Neuronal stem cell (in vitro differentiated cells): ENCODE results near the gene RPLP2.
A peak's percentile ranks its signal among the peaks of the same experiment; 100 is the strongest.

Experiments used
- DNase-seq: peaks from one replicate; pipeline ENCODE4 v3.0.0-alpha.2; 2013; ENCODE audit warnings: low spot score
- H2AFZ ChIP-seq: one replicate; pipeline ENCODE4 v1.6.1; 2013; ENCODE audit warnings: mild to moderate bottlenecking, low read length, inconsistent platforms
- H2AK5ac ChIP-seq: 2 replicates; pipeline ENCODE4 v1.6.1; 2013; ENCODE audit warnings: low read depth, mild to moderate bottlenecking, inconsistent platforms, low read length, moderate library complexity, mixed read lengths
- H2BK120ac ChIP-seq: 2 replicates; pipeline ENCODE4 v1.6.1; 2013; ENCODE audit warnings: low read depth, mild to moderate bottlenecking, inconsistent platforms, low read length, moderate library complexity, mixed read lengths
- H2BK12ac ChIP-seq: one replicate; pipeline ENCODE4 v1.6.1; 2013; ENCODE audit warnings: low read length, inconsistent platforms
- H2BK15ac ChIP-seq: 2 replicates; pipeline ENCODE4 v1.6.1; 2013; ENCODE audit warnings: mild to moderate bottlenecking, low read length, inconsistent platforms, mixed read lengths
- H2BK5ac ChIP-seq: one replicate; pipeline ENCODE4 v1.6.1; 2013; ENCODE audit warnings: inconsistent platforms, mild to moderate bottlenecking, low read length, moderate library complexity
- H3K14ac ChIP-seq: one replicate; pipeline ENCODE4 v1.6.1; 2013; ENCODE audit warnings: low read length, inconsistent platforms
- H3K18ac ChIP-seq: 2 replicates; pipeline ENCODE4 v1.6.1; 2013; ENCODE audit warnings: low read length, inconsistent platforms
- H3K23ac ChIP-seq: 2 replicates; pipeline ENCODE4 v1.6.1; 2013; ENCODE audit warnings: low read depth, mild to moderate bottlenecking, mixed read lengths, low read length, inconsistent platforms; ENCODE audit not compliant: poor library complexity
- H3K27ac ChIP-seq: replicated peaks from 3 replicates; pipeline ENCODE4 v1.5.1; 2013; ENCODE audit warnings: low read length, inconsistent platforms
- H3K27me3 ChIP-seq, 3 experiments: 2 replicates each; pipeline ENCODE4 v1.6.1; 2013; ENCODE audit warnings: low read length in 3 of 3, mild to moderate bottlenecking in 2 of 3, inconsistent platforms in 1 of 3, low read depth in 1 of 3, mixed read lengths in 1 of 3, moderate library complexity in 1 of 3; ENCODE audit not compliant: control insufficient read depth in 3 of 3, insufficient read depth in 3 of 3
- H3K36me3 ChIP-seq, 2 donors: replicated peaks in 1 of 2; 2 replicates each; pipeline ENCODE4 v1.6.1; 2013; ENCODE audit warnings: low read length in 2 of 2; ENCODE audit not compliant: control insufficient read depth in 2 of 2, insufficient read depth in 2 of 2
- H3K4ac ChIP-seq: 2 replicates; pipeline ENCODE4 v1.6.1; 2013; ENCODE audit warnings: inconsistent platforms, mild to moderate bottlenecking, low read length, moderate library complexity
- H3K4me1 ChIP-seq, 2 donors: 1 replicate in 1 of 2; 2 replicates in 1 of 2; pipeline ENCODE4 v1.6.1; 2013; ENCODE audit warnings: low read length in 2 of 2, low read depth in 1 of 2; ENCODE audit not compliant: control insufficient read depth in 2 of 2, insufficient read depth in 1 of 2
- H3K4me2 ChIP-seq: one replicate; pipeline ENCODE4 v1.6.1; 2013; ENCODE audit warnings: mild to moderate bottlenecking, low read length, inconsistent platforms; ENCODE audit not compliant: insufficient read depth, poor library complexity, severe bottlenecking
- H3K4me3 ChIP-seq, 2 donors: 2 replicates each; pipeline ENCODE4 v1.5.1; 2013; ENCODE audit warnings: low read length in 2 of 2, mild to moderate bottlenecking in 2 of 2, inconsistent platforms in 1 of 2, moderate library complexity in 1 of 2
- H3K79me1 ChIP-seq: one replicate; pipeline ENCODE4 v1.6.1; 2013; ENCODE audit warnings: low read depth, mild to moderate bottlenecking, inconsistent platforms, low read length, moderate library complexity
- H3K9ac ChIP-seq: one replicate; pipeline ENCODE4 v1.6.1; 2013; ENCODE audit warnings: mild to moderate bottlenecking, low read depth, low read length, inconsistent platforms; ENCODE audit not compliant: poor library complexity
- H3K9me3 ChIP-seq, 2 donors: replicated peaks in 1 of 2; 2 replicates each; pipeline versions ENCODE3 to v1.6.1; 2013; ENCODE audit warnings: low read length in 2 of 2, mild to moderate bottlenecking in 2 of 2, inconsistent platforms in 1 of 2, low read depth in 1 of 2, mixed read lengths in 1 of 2, moderate library complexity in 1 of 2; ENCODE audit not compliant: control insufficient read depth in 2 of 2, insufficient read depth in 1 of 2
- H4K8ac ChIP-seq: one replicate; pipeline ENCODE4 v1.6.1; 2013; ENCODE audit warnings: low read depth, mild to moderate bottlenecking, inconsistent platforms, low read length, moderate library complexity
- H4K91ac ChIP-seq: one replicate; pipeline ENCODE4 v1.6.1; 2013; ENCODE audit warnings: low read length, low read depth, mild to moderate bottlenecking, inconsistent platforms; ENCODE audit not compliant: poor library complexity
- WGBS, 2 donors: extraction: QIAGEN DNeasy Blood & Tissue Kit; methylation state at CpG; one replicate each; pipeline ENCODE4 v1.1.7; 2013; ENCODE audit warnings: missing lambda C conversion rate in 2 of 2, mixed read lengths in 1 of 2; ENCODE audit not compliant: insufficient read length in 2 of 2, insufficient replicate concordance in 1 of 2; ENCODE audit errors: extremely low coverage in 2 of 2; 5-methylcytosine and 5-hydroxymethylcytosine counted together

The RPLP2 gene

GRCh38 chr11:823441-824291, 13.9 kb downstream of the RPLP2 start:
- Histone ChIP-seq H2BK15ac (no peak overlapping the region), H2BK120ac (no peak overlapping the region), H3K14ac (peak overlapping the region; percentile 21), H3K36me3 (peaks cover 0 to 37% of the 10 kb centered on the region in 2 donors), H4K91ac (no peak overlapping the region), H4K8ac (no peak overlapping the region), H2AFZ (no peak overlapping the region), H3K18ac (no peak overlapping the region), H2AK5ac (no peak overlapping the region), H3K4ac (no peak overlapping the region), H3K27me3 (peaks cover 0 to 23% (median 0%) of the 10 kb centered on the region in 3 experiments), H3K79me1 (peaks cover 6% of the 10 kb centered on the region), H2BK5ac (no peak overlapping the region), H2BK12ac (no peak overlapping the region), H3K23ac (peak overlapping the region; percentile 73), H3K4me1 (peaks cover 25 to 26% of the 10 kb centered on the region in 2 donors), H3K4me2 (no peak overlapping the region), H3K9me3 (no peaks in the 10 kb centered on the region), H3K9ac (no peak overlapping the region), H3K27ac (no peak overlapping the region), H3K4me3 (no peak overlapping the region)
- no peak for DNase-seq
- no CpG with 5 or more reads among the region's 53 CpGs for WGBS, 2 donors

DNA sequence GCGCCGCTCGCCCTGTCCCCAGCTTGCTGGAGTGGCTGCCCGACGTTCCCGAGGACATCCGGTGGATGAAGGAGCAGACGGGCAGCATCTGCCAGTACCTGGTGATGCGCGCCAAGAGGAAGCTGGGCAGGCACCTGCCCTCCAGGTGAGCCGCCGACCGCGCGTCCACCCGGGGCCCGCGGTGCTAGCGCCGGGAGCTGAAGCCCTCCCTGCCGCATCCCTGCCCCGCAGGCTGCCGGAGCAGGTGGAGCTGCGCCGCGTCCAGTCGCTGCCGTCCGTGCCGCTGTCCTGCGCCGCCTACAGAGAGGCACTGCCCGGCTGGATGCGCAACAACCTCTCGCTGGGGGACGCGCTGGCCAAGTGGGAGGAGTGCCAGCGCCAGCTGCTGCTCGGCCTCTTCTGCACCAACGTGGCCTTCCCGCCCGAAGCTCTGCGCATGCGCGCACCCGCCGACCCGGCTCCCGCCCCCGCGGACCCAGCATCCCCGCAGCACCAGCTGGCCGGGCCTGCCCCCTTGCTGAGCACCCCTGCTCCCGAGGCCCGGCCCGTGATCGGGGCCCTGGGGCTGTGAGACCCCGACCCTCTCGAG, 14.6 kb downstream of the RPLP2 start:
- H2BK120ac ChIP-seq: no peak overlapping the region
- H3K36me3 ChIP-seq: peaks cover 0 to 37% of the 10 kb centered on the region in 2 donors
- peaks cover 28% of the 10 kb centered on the region in 2 donors for H3K4me1 ChIP-seq
- H3K27me3 ChIP-seq: peaks cover 0 to 30% (median 0%) of the 10 kb centered on the region in 3 experiments
- no peak overlapping the region for H2BK15ac ChIP-seq
- no peak overlapping the region for H3K23ac ChIP-seq
- no peak overlapping the region for H2AFZ ChIP-seq
- H4K8ac ChIP-seq: no peak overlapping the region
- no peak overlapping the region for H2AK5ac ChIP-seq
- H3K4me3 ChIP-seq: no peak overlapping the region
- H3K79me1 ChIP-seq: peaks cover 6% of the 10 kb centered on the region
- H3K18ac ChIP-seq: no peak overlapping the region
- no peak overlapping the region for H2BK5ac ChIP-seq
- no peak for DNase-seq
- H3K27ac ChIP-seq: no peak overlapping the region
- no peaks in the 10 kb centered on the region for H3K9me3 ChIP-seq
- H3K14ac ChIP-seq: no peak overlapping the region
- H2BK12ac ChIP-seq: no peak overlapping the region
- no peak overlapping the region for H3K9ac ChIP-seq
- no CpG with 5 or more reads among the region's 59 CpGs for WGBS, 2 donors
- no peak overlapping the region for H3K4me2 ChIP-seq
- no peak overlapping the region for H3K4ac ChIP-seq
- H4K91ac ChIP-seq: no peak overlapping the region

GRCh38 chr11:824942-825341, 15.2 kb downstream of the RPLP2 start:
- H3K4me1 ChIP-seq: peaks cover 33% of the 10 kb centered on the region in 2 donors
- no peak for DNase-seq

More at GRCh38 chr11:824942-825341, 15.2 kb downstream of the RPLP2 start:
- Histone ChIP-seq H3K18ac (no peak overlapping the region), H3K4ac (no peak overlapping the region), H3K4me2 (no peak overlapping the region), H4K91ac (no peak overlapping the region), H3K14ac (no peak overlapping the region), H3K27ac (no peak overlapping the region), H2AK5ac (no peak overlapping the region), H4K8ac (no peak overlapping the region), H2BK120ac (no peak overlapping the region), H2BK12ac (no peak overlapping the region), H3K23ac (no peak overlapping the region), H3K36me3 (peaks cover 0 to 37% of the 10 kb centered on the region in 2 donors), H3K4me3 (no peak overlapping the region), H3K9ac (no peak overlapping the region), H3K9me3 (no peaks in the 10 kb centered on the region), H3K27me3 (peaks cover 0 to 36% (median 0%) of the 10 kb centered on the region in 3 experiments), H3K79me1 (peaks cover 6% of the 10 kb centered on the region), H2AFZ (no peak overlapping the region), H2BK15ac (no peak overlapping the region), H2BK5ac (no peak overlapping the region)
- WGBS, 2 donors: no CpG with 5 or more reads among the region's 11 CpGs
